A549 treated with DMSO at 1 μM for 4 hours (cell line): ENCODE measurements around the gene FUNDC2. TPM values are rescaled to one million over a fixed set of nuclear protein-coding genes. Genes with fewer than 3 reads are reported as not detected.

Source experiments
- total RNA-seq: library from RNA; stranded (reverse); fragments of 200-300 nt; extraction: Qiagen RNA extraction; gene quantifications from 5 replicates; pipeline ENCODE4 v1.2.3, GENCODE V29; 2022; ENCODE audit warnings: low read depth

FUNDC2 gene, protein sequence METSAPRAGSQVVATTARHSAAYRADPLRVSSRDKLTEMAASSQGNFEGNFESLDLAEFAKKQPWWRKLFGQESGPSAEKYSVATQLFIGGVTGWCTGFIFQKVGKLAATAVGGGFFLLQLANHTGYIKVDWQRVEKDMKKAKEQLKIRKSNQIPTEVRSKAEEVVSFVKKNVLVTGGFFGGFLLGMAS
- 94.6 to 115 TPM (median 111 TPM) in 5 replicates for total RNA-seq

DNA sequence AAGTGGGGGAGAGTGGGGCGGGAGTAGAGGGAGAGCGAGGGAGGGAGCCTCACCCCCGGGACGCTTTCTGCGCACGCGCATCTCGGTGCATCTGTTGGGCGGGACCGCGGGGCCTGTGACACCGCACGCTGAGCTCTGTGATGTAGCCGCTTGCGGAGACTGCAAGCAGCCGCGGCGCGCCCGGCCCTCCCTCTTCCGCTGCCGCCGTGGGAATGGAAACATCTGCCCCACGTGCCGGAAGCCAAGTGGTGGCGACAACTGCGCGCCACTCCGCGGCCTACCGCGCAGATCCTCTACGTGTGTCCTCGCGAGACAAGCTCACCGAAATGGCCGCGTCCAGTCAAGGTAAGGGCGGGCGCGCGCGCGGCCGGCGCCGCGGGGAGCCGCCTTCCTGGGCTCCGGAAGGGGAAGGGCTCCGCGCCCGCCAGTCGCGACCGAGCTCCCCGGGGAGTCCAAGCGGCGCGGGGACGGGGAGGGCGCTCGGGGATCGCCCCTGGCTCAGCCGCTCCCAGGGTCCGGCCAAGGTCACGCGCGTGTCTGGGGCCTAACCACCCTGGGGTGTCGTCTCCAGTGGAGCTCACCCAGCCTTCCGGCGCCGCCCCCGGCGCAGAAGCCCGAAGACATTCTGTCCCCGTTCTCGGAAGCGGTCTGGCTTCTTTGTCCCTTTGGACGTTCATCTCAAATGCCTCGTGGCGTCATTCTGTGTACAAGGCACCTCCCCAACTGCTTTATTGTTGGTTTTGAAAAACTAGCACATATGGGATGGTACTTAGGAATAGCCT, at the start of gene FUNDC2:
TSS of gene FUNDC2 (plus strand) at position 118 of the 782 bp plus-strand sequence. CDS start at position 213, 95 bp downstream.

DNA sequence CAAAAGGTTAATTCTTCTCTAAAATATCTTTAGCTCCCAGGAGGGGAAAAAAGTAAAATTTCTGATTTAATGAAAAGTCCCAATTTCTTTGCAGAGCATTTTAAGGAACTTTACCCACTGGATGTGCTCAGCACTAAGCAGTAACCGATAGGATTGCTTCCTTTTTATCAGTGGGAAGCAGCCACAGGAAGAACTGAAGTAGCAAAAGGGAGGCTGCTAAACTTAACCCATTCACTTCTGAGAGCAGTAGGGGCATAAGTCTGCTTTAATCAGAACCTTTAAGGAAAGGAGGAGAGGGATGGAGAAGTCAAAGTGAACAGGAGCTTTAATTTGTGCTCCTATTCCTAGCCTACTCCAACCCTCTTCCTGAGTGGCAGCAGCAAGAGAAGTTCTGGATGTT, 4.1 kb upstream of the FUNDC2 start, which contains the start of gene F8:
TSS of gene F8 (minus strand) at position 139 of the 400 bp plus-strand sequence. CDS start 171 bp downstream, outside the sequence.

DNA sequence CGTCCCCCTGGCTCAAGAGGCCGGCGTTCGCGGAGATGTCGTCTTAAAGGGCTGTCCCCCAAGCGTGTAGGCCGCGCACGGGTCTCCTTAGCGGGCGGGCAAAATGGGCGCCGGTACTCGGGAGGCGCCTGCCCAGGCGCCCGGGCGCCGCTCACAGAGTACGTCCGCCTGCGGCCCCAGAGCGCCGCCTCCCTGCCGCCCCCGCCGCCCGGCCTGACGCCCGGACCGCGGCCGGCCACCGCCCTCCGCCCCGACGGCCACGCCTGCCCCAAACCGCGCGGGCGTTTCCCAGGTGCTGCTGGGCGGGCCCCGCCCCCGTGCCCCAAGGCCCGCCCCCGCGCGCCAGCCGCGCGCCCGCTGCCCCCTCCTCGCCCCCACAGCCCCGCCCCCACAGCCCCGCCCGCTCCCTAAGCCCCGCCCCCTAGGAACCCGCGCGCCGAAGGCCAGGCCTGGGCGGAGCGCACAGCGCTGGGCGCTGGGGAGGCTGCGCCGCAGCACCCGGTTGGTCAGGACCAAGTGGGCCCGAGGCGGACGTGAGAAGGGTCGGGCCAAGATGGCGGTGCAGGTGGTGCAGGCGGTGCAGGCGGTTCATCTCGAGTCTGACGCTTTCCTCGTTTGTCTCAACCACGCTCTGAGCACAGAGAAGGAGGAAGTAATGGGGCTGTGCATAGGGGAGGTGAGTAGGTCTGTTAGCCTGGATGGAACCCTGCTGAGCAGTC, 44.5 kb downstream of the FUNDC2 start, which contains the start of the genes BRCC3, CMC4 and MTCP1:
TSS of gene BRCC3 (plus strand) at position 534 of the 719 bp plus-strand sequence. CDS start at position 554, 20 bp downstream.
TSS of gene CMC4 (minus strand) at position 162 of the 719 bp plus-strand sequence. CDS start 7,113 bp downstream, outside the sequence.
TSS of gene MTCP1 (minus strand) at position 162 of the 719 bp plus-strand sequence. CDS start 5,126 bp downstream, outside the sequence.

Other genes starting within 250 kb of the FUNDC2 start
- 14.4 to 17.7 TPM (median 16.7 TPM) in 5 replicates for gene MPP1, start 221.4 kb upstream of the FUNDC2 start, total RNA-seq
- gene SMIM9, start 192.2 kb upstream of the FUNDC2 start, total RNA-seq = not detected in 5 replicates
- gene F8A1, start 140.5 kb upstream of the FUNDC2 start, total RNA-seq = 57.7 to 95.5 TPM (median 81.7 TPM) in 5 replicates
- 3.8 to 5.5 TPM (median 4.3 TPM) in 5 replicates for gene F8, start 4.1 kb upstream of the FUNDC2 start, total RNA-seq
- gene CMC4, start 44.3 kb downstream of the FUNDC2 start, total RNA-seq = 14.3 to 15.9 TPM (median 14.9 TPM) in 5 replicates
- gene MTCP1, start 44.3 kb downstream of the FUNDC2 start, total RNA-seq = 13.9 to 24.5 TPM (median 22.5 TPM) in 5 replicates
- gene BRCC3, start 44.7 kb downstream of the FUNDC2 start, total RNA-seq = 25.0 to 30.4 TPM (median 28.6 TPM) in 5 replicates
- gene VBP1, start 189.6 kb downstream of the FUNDC2 start, total RNA-seq = 50.8 to 61.3 TPM (median 53.3 TPM) in 5 replicates
- 0.66 to 0.85 TPM (median 0.85 TPM) in 5 replicates for gene RAB39B, start 237.6 kb downstream of the FUNDC2 start, total RNA-seq